Caco-2 (cell line): ENCODE data around the gene PADI6. TPM values are rescaled to one million over a fixed set of nuclear protein-coding genes. Genes with fewer than 3 reads are reported as not detected.

Source experiments
- BruUV-seq: library from RNA; stranded (reverse); fragments of 400-500 nt; replicated peaks from 2 replicates; lab custom pipeline; 2021; lab: Mats Ljungman, UMichigan
- CTCF ChIA-PET: fragments of 300-600 bp; sonication (Branson Sonifier 250); formaldehyde crosslinking; loops from one replicate; lab custom pipeline; 2022; ENCODE audit warnings: antibody characterized with exemption; lab: Charles Lee
- POLR2A ChIA-PET: fragments of 300-600 bp; sonication (Branson Sonifier 250); formaldehyde crosslinking; loops from one replicate; lab custom pipeline; 2022; ENCODE audit warnings: antibody characterized with exemption; lab: Charles Lee
- DNase-seq, 2 experiments: peaks; one replicate each; pipeline versions ENCODE4 v3.0.0 to v3.0.0-alpha.2; 2020 to 2022
- H3K27me3 ChIP-seq: replicated peaks from 2 replicates; pipeline ENCODE4 v1.6.0; 2011; ENCODE audit warnings: low read length; ENCODE audit not compliant: control insufficient read depth, insufficient read depth
- H3K36me3 ChIP-seq: 2 replicates; pipeline ENCODE4 v1.5.1; 2011; ENCODE audit warnings: low read length; ENCODE audit not compliant: control insufficient read depth, insufficient read depth
- H3K4me1 ChIP-seq: fragments of 250-450 bp; sonication (Bioruptor Pico); 2 replicates; pipeline ENCODE4 v1.5.1; 2020; ENCODE audit warnings: mild to moderate bottlenecking
- H3K4me3 ChIP-seq: 2 replicates; pipeline ENCODE4 v1.5.1; 2011; ENCODE audit warnings: low read depth, mild to moderate bottlenecking, control low read depth, low read length
- H3K9me3 ChIP-seq: fragments of 250-450 bp; sonication (Bioruptor Pico); 2 replicates; pipeline ENCODE4 v1.5.1; 2020; ENCODE audit warnings: mild to moderate bottlenecking, moderate library complexity
- H3K27ac Mint-ChIP-seq: one replicate; pipeline ENCODE4 v1.8.0; 2022; ENCODE audit warnings: mixed read lengths; ENCODE audit not compliant: unreplicated experiment
- H3K27me3 Mint-ChIP-seq: one replicate; pipeline ENCODE4 v1.8.0; 2022; ENCODE audit warnings: mixed read lengths; ENCODE audit not compliant: insufficient read depth, unreplicated experiment
- H3K36me3 Mint-ChIP-seq: one replicate; pipeline ENCODE4 v1.8.0; 2022; ENCODE audit warnings: mild to moderate bottlenecking, mixed read lengths; ENCODE audit not compliant: insufficient read depth, unreplicated experiment
- H3K4me1 Mint-ChIP-seq: one replicate; pipeline ENCODE4 v1.8.0; 2022; ENCODE audit warnings: low read depth, mixed read lengths; ENCODE audit not compliant: unreplicated experiment
- H3K4me3 Mint-ChIP-seq: one replicate; pipeline ENCODE4 v1.8.0; 2022; ENCODE audit warnings: mild to moderate bottlenecking, moderate library complexity, mixed read lengths; ENCODE audit not compliant: unreplicated experiment
- H3K9me3 Mint-ChIP-seq: one replicate; pipeline ENCODE4 v1.8.0; 2022; ENCODE audit warnings: mixed read lengths; ENCODE audit not compliant: unreplicated experiment
- CTCF ChIP-seq, 2 experiments: fragments of 200-600 bp in 1 of 2; IDR thresholded peaks; 1 replicate in 1 of 2; 2 replicates in 1 of 2; pipeline versions ENCODE4 v1.5.1 to v1.8.0; 2011 to 2022; ENCODE audit warnings: antibody characterized with exemption in 1 of 2, control low read depth in 1 of 2, inconsistent platforms in 1 of 2, low read depth in 1 of 2, low read length in 1 of 2, mild to moderate bottlenecking in 1 of 2, moderate library complexity in 1 of 2; ENCODE audit not compliant: insufficient read depth in 1 of 2, severe bottlenecking in 1 of 2, unreplicated experiment in 1 of 2
- intact Hi-C: fragments of 100-400 bp; cut with micrococcal nuclease; formaldehyde crosslinking; loops from one replicate; pipeline ENCODE4 v1.10.0; 2022; ENCODE audit not compliant: unreplicated experiment
- total RNA-seq: library from RNA; stranded (reverse); gene quantifications from 2 replicates; pipeline ENCODE4 v1.2.3, GENCODE V29; 2022

Gene PADI6
- total RNA-seq, 1 experiment from 2014 or later: not detected

DNA sequence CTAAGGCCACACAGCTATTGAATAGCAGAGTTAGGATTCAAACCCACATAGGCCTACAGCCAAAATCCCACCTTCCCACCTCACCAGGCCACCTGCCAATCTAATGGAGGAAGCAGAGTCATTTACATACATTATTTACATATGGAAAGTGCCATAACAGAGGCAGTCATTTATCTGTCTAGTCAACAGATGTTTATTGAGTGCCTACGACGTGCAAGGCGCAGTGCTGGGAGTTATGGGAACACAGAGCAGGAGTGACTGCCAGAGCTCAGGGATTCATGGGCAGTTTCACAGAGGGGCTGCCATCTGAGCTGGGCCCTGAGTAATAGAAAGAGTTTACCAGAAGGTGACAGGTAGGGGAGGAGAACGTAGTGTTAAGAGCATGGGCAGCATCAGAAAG is 10.3 kb upstream of the PADI6 start:
- no peaks in the 10 kb centered on the region for H3K9me3 Mint-ChIP-seq
- no peak overlapping the region for H3K4me3 Mint-ChIP-seq
- Histone ChIP-seq H3K36me3 (no peaks in the 10 kb centered on the region), H3K4me3 (no peak overlapping the region), H3K9me3 (no peaks in the 10 kb centered on the region), H3K27me3 (no peaks in the 10 kb centered on the region), H3K4me1 (no peaks in the 10 kb centered on the region)
- DNase-seq: no peak
- peaks cover 3% of the 10 kb centered on the region for H3K27me3 Mint-ChIP-seq
- BruUV-seq: no TSS peak
- TF ChIP-seq CTCF (IDR thresholded peaks at IDR 0.05; ENCODE audit: insufficient read depth in 1 of 2, low read depth in 1 of 2, low read length in 1 of 2, severe bottlenecking in 1 of 2, unreplicated experiment in 1 of 2): no peak
- no peaks in the 10 kb centered on the region for H3K4me1 Mint-ChIP-seq
- ChIA-PET CTCF (no interaction called here), POLR2A (no interaction called here)
- H3K27ac Mint-ChIP-seq: no peak overlapping the region
- H3K36me3 Mint-ChIP-seq: no peaks in the 10 kb centered on the region
- intact Hi-C loops: no loop called here

GRCh38 chr1:17363351-17363750 is 8.6 kb upstream of the PADI6 start:
- Histone ChIP-seq H3K4me1 (no peaks in the 10 kb centered on the region), H3K9me3 (no peaks in the 10 kb centered on the region), H3K36me3 (no peaks in the 10 kb centered on the region), H3K4me3 (no peak overlapping the region), H3K27me3 (no peaks in the 10 kb centered on the region)
- TF ChIP-seq CTCF (IDR thresholded peaks at IDR 0.05; ENCODE audit: insufficient read depth in 1 of 2, low read depth in 1 of 2, low read length in 1 of 2, severe bottlenecking in 1 of 2, unreplicated experiment in 1 of 2): no peak
- H3K36me3 Mint-ChIP-seq: no peaks in the 10 kb centered on the region
- intact Hi-C loops: no loop called here
- H3K27ac Mint-ChIP-seq: no peak overlapping the region
- BruUV-seq: no TSS peak
- H3K27me3 Mint-ChIP-seq: peaks cover 8% of the 10 kb centered on the region
- DNase-seq: no peak
- no peak overlapping the region for H3K4me3 Mint-ChIP-seq
- ChIA-PET CTCF (no interaction called here), POLR2A (no interaction called here)
- no peaks in the 10 kb centered on the region for H3K4me1 Mint-ChIP-seq
- no peaks in the 10 kb centered on the region for H3K9me3 Mint-ChIP-seq

DNA sequence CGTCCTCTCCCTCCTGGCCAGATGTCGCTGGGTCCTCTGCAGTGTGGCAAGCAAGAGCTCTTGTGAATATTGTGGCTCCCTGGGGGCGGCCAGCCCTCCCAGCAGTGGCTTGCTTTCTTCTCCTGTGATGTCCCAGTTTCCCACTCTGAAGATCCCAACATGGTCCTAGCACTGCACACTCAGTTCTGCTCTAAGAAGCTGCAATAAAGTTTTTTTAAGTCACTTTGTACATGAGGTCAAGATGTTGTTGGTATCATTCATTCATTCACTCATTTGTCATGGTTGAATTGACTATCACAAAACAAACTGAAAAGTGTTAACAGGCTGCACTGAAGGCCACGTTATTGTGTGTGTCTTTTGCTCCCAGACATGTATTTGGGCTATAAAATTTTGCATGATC is 8.2 kb upstream of the PADI6 start:
- CTCF ChIA-PET: no interaction called here

More for the DNA sequence above, 8.2 kb upstream of the PADI6 start:
- BruUV-seq: no TSS peak
- H3K4me1 ChIP-seq: no peaks in the 10 kb centered on the region
- intact Hi-C loops: no loop called here
- H3K36me3 ChIP-seq: no peaks in the 10 kb centered on the region
- POLR2A ChIA-PET: no interaction called here
- no peak for DNase-seq
- H3K4me3 Mint-ChIP-seq: no peak overlapping the region
- no peaks in the 10 kb centered on the region for H3K9me3 Mint-ChIP-seq
- no peaks in the 10 kb centered on the region for H3K36me3 Mint-ChIP-seq
- H3K27me3 ChIP-seq: no peaks in the 10 kb centered on the region
- H3K4me1 Mint-ChIP-seq: no peaks in the 10 kb centered on the region
- no peak for TF ChIP-seq CTCF (IDR thresholded peaks at IDR 0.05; ENCODE audit: insufficient read depth in 1 of 2, low read depth in 1 of 2, low read length in 1 of 2, severe bottlenecking in 1 of 2, unreplicated experiment in 1 of 2)
- no peaks in the 10 kb centered on the region for H3K9me3 ChIP-seq
- H3K27ac Mint-ChIP-seq: no peak overlapping the region
- no peak overlapping the region for H3K4me3 ChIP-seq
- H3K27me3 Mint-ChIP-seq: peaks cover 11% of the 10 kb centered on the region
